GM21723 (cell line): ENCODE data around the gene NOX5.

ENCODE experiments used
- ATAC-seq: cut with Tn5 transposase; IDR thresholded peaks from one replicate; pipeline ENCODE4 v1.9.1; 2021; ENCODE audit warnings: mild to moderate bottlenecking, moderate library complexity; ENCODE audit not compliant: unreplicated experiment

The NOX5 gene

GRCh38 chr15:69015591-69015990 lies 1.1 kb downstream of the NOX5 start:
- no peak for ATAC-seq

- no peak for ATAC-seq
These were observed 1.6 kb downstream of the NOX5 start for GRCh38 chr15:69016021-69016595.

- ATAC-seq: no peak
These were observed 3.5 kb downstream of the NOX5 start for GRCh38 chr15:69017978-69018377.

GRCh38 chr15:69018951-69019350 lies 4.5 kb downstream of the NOX5 start:
- ATAC-seq: no peak

- no peak for ATAC-seq
These were observed 7.4 kb downstream of the NOX5 start for GRCh38 chr15:69021895-69022294.

- ATAC-seq: no peak
These were observed 10.8 kb downstream of the NOX5 start for GRCh38 chr15:69025320-69025719.

GRCh38 chr15:69026355-69026754 lies 11.9 kb downstream of the NOX5 start:
- no peak for ATAC-seq

- ATAC-seq: no peak
These were observed 13.6 kb downstream of the NOX5 start for GRCh38 chr15:69027976-69028518.

- no peak for ATAC-seq
These were observed 16.8 kb downstream of the NOX5 start for GRCh38 chr15:69031013-69032001.

GRCh38 chr15:69032031-69032430 lies 17.5 kb downstream of the NOX5 start:
- ATAC-seq: no peak

- ATAC-seq: no peak
These were observed 18.3 kb downstream of the NOX5 start for GRCh38 chr15:69032703-69033373.

GRCh38 chr15:69034352-69034751 lies 19.9 kb downstream of the NOX5 start:
- no peak for ATAC-seq

- no peak for ATAC-seq
These were observed 20.9 kb downstream of the NOX5 start for GRCh38 chr15:69035205-69035917.

GRCh38 chr15:69035918-69036258 lies 21.4 kb downstream of the NOX5 start:
- ATAC-seq: no peak

GRCh38 chr15:69036826-69037225 lies 22.3 kb downstream of the NOX5 start:
- no peak for ATAC-seq

- ATAC-seq: no peak
These were observed 23.0 kb downstream of the NOX5 start for GRCh38 chr15:69037482-69037881.

- ATAC-seq: no peak
These were observed 23.5 kb downstream of the NOX5 start for GRCh38 chr15:69037977-69038376.

GRCh38 chr15:69038508-69038907 lies 24.0 kb downstream of the NOX5 start:
- no peak for ATAC-seq

- ATAC-seq: no peak
These were observed 25.2 kb downstream of the NOX5 start for GRCh38 chr15:69039516-69040225.

GRCh38 chr15:69042531-69042930 lies 28.0 kb downstream of the NOX5 start:
- no peak for ATAC-seq
